Sigmoid colon (tissue), 4 donors: ENCODE results near the gene SDK1.

Experiments used
- POLR2AphosphoS5 ChIP-seq, 4 donors: sonication (generic); formaldehyde crosslinking; IDR thresholded peaks; one replicate each; pipeline ENCODE4 v1.6.1; 2017; ENCODE audit warnings: antibody characterized with exemption in 4 of 4
- TF ChIP-seq, protein P1 (sequence below), 4 experiments: fragments of 450-650 bp in 3 of 4; fragments of 200-600 bp in 1 of 4; IDR thresholded peaks; one replicate each; pipeline ENCODE4 v1.5.1; 2016 to 2019; ENCODE audit warnings: antibody characterized with exemption in 4 of 4, mild to moderate bottlenecking in 3 of 4, moderate library complexity in 2 of 4

- TF ChIP-seq POLR2AphosphoS5 (IDR thresholded peaks at IDR 0.05), result no peak
- TF ChIP-seq, protein P1, sequence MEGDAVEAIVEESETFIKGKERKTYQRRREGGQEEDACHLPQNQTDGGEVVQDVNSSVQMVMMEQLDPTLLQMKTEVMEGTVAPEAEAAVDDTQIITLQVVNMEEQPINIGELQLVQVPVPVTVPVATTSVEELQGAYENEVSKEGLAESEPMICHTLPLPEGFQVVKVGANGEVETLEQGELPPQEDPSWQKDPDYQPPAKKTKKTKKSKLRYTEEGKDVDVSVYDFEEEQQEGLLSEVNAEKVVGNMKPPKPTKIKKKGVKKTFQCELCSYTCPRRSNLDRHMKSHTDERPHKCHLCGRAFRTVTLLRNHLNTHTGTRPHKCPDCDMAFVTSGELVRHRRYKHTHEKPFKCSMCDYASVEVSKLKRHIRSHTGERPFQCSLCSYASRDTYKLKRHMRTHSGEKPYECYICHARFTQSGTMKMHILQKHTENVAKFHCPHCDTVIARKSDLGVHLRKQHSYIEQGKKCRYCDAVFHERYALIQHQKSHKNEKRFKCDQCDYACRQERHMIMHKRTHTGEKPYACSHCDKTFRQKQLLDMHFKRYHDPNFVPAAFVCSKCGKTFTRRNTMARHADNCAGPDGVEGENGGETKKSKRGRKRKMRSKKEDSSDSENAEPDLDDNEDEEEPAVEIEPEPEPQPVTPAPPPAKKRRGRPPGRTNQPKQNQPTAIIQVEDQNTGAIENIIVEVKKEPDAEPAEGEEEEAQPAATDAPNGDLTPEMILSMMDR (IDR thresholded peaks at IDR 0.05), result no peak
These were observed 796.1 kb downstream of the SDK1 start for GRCh38 chr7:4097001-4097609.
